ENCODE measurements around the gene CCR5.

CCR5 gene

GRCh38 chr3:46368569-46368968 lies 2.2 kb upstream of the CCR5 start:
- peak; percentile 32 for DNase-seq (ENCODE audit: low read depth)
- H3K4me3 ChIP-seq (ENCODE audit: low read depth, low read length), result no peak overlapping the region
- TF ChIP-seq CTCF (conservative IDR thresholded peaks at IDR 0.05; ENCODE audit: low read depth, low read length), result peak; percentile 24

- no peak overlapping the region for H3K4me3 ChIP-seq (ENCODE audit: low read depth, low read length)
- no peak for DNase-seq (ENCODE audit: low read depth)
- no peak for TF ChIP-seq CTCF (conservative IDR thresholded peaks at IDR 0.05; ENCODE audit: low read depth, low read length)
Measured at GRCh38 chr3:46369151-46369550, 1.6 kb upstream of the CCR5 start.

GRCh38 chr3:46369675-46370132 lies 1.0 kb upstream of the CCR5 start:
- DNase-seq (ENCODE audit: low read depth), result no peak
- H3K4me3 ChIP-seq (ENCODE audit: low read depth, low read length), result no peak overlapping the region
- TF ChIP-seq CTCF (conservative IDR thresholded peaks at IDR 0.05; ENCODE audit: low read depth, low read length), result no peak

GRCh38 chr3:46371519-46372340 lies 984 bp downstream of the CCR5 start:
- H3K4me3 ChIP-seq (ENCODE audit: low read depth, low read length), result no peak overlapping the region
- TF ChIP-seq CTCF (conservative IDR thresholded peaks at IDR 0.05; ENCODE audit: low read depth, low read length), result no peak
- no peak for DNase-seq (ENCODE audit: low read depth)

- H3K4me3 ChIP-seq (ENCODE audit: low read depth, low read length), result no peak overlapping the region
- peak; percentile 72 for DNase-seq (ENCODE audit: low read depth)
- peak; percentile 89 for TF ChIP-seq CTCF (conservative IDR thresholded peaks at IDR 0.05; ENCODE audit: low read depth, low read length)
Measured at GRCh38 chr3:46372492-46373359, 2.0 kb downstream of the CCR5 start.

GRCh38 chr3:46374755-46375154 lies 4.0 kb downstream of the CCR5 start:
- no peak for DNase-seq (ENCODE audit: low read depth)
- no peak overlapping the region for H3K4me3 ChIP-seq (ENCODE audit: low read depth, low read length)
- no peak for TF ChIP-seq CTCF (conservative IDR thresholded peaks at IDR 0.05; ENCODE audit: low read depth, low read length)

Measured in choroid plexus epithelial cell (primary cell).